GM12878 (cell line): ENCODE data around the gene FGD3. TPM values are rescaled to one million over a fixed set of nuclear protein-coding genes. Genes with fewer than 3 reads are reported as not detected.
"Not testable (repeated sequence)": the region's sequence is repeated elsewhere in the genome, so short reads cannot be mapped to it uniquely, and the experiment has no call there.

ENCODE experiments used
- ATAC-seq: fragments of 200-7000 bp; cut with Tn5 transposase; 3 replicates; pipeline ENCODE4 v1.9.1; 2020; ENCODE audit warnings: mild to moderate bottlenecking, moderate library complexity
- BruUV-seq: library from RNA; stranded (reverse); fragments of 400-500 nt; replicated peaks from 2 replicates; lab custom pipeline; 2021; lab: Mats Ljungman, UMichigan
- CTCF ChIA-PET: fragments of 300-600 bp; sonication (Branson Sonifier 250); formaldehyde crosslinking; extraction: SDS; loops from one replicate; lab custom pipeline; 2021; ENCODE audit warnings: inconsistent platforms; lab: Yijun Ruan, JAX
- POLR2A ChIA-PET: fragments of 350-600 bp; formaldehyde crosslinking; extraction: SDS; loops from one replicate; lab custom pipeline; 2021; ENCODE audit warnings: inconsistent platforms; lab: Charles Lee
- RAD21 ChIA-PET: fragments of 300-600 bp; sonication (Branson Sonifier 250); formaldehyde crosslinking; loops from one replicate; lab custom pipeline; 2023; ENCODE audit warnings: antibody characterized with exemption; ENCODE audit not compliant: unreplicated experiment; lab: Charles Lee
- SMC1A ChIA-PET: fragments of 300-600 bp; sonication (Branson Sonifier 250); formaldehyde crosslinking; loops from one replicate; lab custom pipeline; 2023; ENCODE audit not compliant: unreplicated experiment, uncharacterized antibody; lab: Charles Lee
- DNase-seq: peaks from one replicate; pipeline ENCODE4 v3.0.0-alpha.2; 2011; ENCODE audit warnings: low read depth, low spot score
- FAIRE-seq: peaks from 3 replicates; lab custom pipeline; 2011; peaks lifted over from hg19 to GRCh38; lab: Jason Lieb, UNC
- H2AFZ ChIP-seq: 2 replicates; pipeline ENCODE4 v1.6.0; 2011; ENCODE audit warnings: low read depth, low read length, control low read depth; ENCODE audit not compliant: control insufficient read depth
- H3K27ac ChIP-seq: 2 replicates; pipeline ENCODE4 v1.5.1; 2011; ENCODE audit warnings: control low read depth; ENCODE audit not compliant: control insufficient read depth, insufficient read depth
- H3K27me3 ChIP-seq, 2 experiments: replicated peaks in 1 of 2; 2 replicates each; pipeline versions ENCODE4 v1.6.0 to v1.6.1; 2011; ENCODE audit warnings: low read length in 1 of 2; ENCODE audit not compliant: control insufficient read depth in 2 of 2, insufficient read depth in 2 of 2
- H3K36me3 ChIP-seq, 2 experiments: 2 replicates each; pipeline ENCODE4 v1.5.1; 2011; ENCODE audit warnings: low read length in 1 of 2; ENCODE audit not compliant: control insufficient read depth in 2 of 2, insufficient read depth in 2 of 2
- H3K4me1 ChIP-seq: 2 replicates; pipeline ENCODE4 v1.6.1; 2011; ENCODE audit warnings: mild to moderate bottlenecking, low read length, moderate library complexity, mixed read lengths; ENCODE audit not compliant: control insufficient read depth, insufficient read depth
- H3K4me2 ChIP-seq: 2 replicates; pipeline ENCODE4 v1.6.0; 2011; ENCODE audit warnings: control low read depth; ENCODE audit not compliant: control insufficient read depth, insufficient read depth
- H3K4me3 ChIP-seq: fragments of 200-600 bp; sonication (generic); 2 replicates; pipeline ENCODE4 v1.5.1; 2016
- H3K79me2 ChIP-seq: 2 replicates; pipeline ENCODE4 v1.6.0; 2011; ENCODE audit warnings: low read length; ENCODE audit not compliant: control insufficient read depth, insufficient read depth
- H3K9ac ChIP-seq: 2 replicates; pipeline ENCODE4 v1.8.0; 2011; ENCODE audit warnings: low read length, control low read depth, mixed read lengths; ENCODE audit not compliant: control insufficient read depth, insufficient read depth
- H3K9me3 ChIP-seq: replicated peaks from 3 replicates; pipeline ENCODE4 v1.5.1; 2011; ENCODE audit warnings: mild to moderate bottlenecking, low read length; ENCODE audit not compliant: control insufficient read depth, insufficient read depth
- H4K20me1 ChIP-seq: 2 replicates; pipeline ENCODE4 v1.6.0; 2011; ENCODE audit not compliant: control insufficient read depth, insufficient read depth
- CBFB ChIP-seq: IDR thresholded peaks from 2 replicates; pipeline ENCODE4 v1.6.1; 2016; ENCODE audit warnings: antibody characterized with exemption, low read depth
- FOXM1 ChIP-seq: IDR thresholded peaks from 2 replicates; pipeline ENCODE4 v1.6.1; 2012; ENCODE audit warnings: low read depth, mild to moderate bottlenecking, inconsistent platforms, low read length, moderate library complexity
- HSF1 ChIP-seq: fragments of 150-350 bp; IDR thresholded peaks from 2 replicates; pipeline ENCODE4 v1.6.1; 2014; ENCODE audit warnings: mild to moderate bottlenecking, low read depth, low read length
- NRF1 ChIP-seq: conservative IDR thresholded peaks from 2 replicates; pipeline ENCODE4 v1.6.1; 2011; ENCODE audit warnings: mild to moderate bottlenecking, low read depth, low read length, improper control_type of control experiment
- POLR2A ChIP-seq: IDR thresholded peaks from 2 replicates; pipeline ENCODE4 v1.6.1; 2011; ENCODE audit warnings: low read depth, mild to moderate bottlenecking, low read length
- SUPT20H ChIP-seq: IDR thresholded peaks from 2 replicates; pipeline ENCODE4 v1.6.1; 2011; ENCODE audit warnings: low read depth, mild to moderate bottlenecking, low read length, moderate library complexity, borderline replicate concordance; ENCODE audit not compliant: control insufficient read depth
- TAF1 ChIP-seq: IDR thresholded peaks from 2 replicates; pipeline ENCODE4 v1.6.1; 2011; ENCODE audit warnings: mild to moderate bottlenecking, low read depth, low read length, borderline replicate concordance
- WGBS: methylation state at CpG from one replicate; pipeline ENCODE4 v1.1.6; 2016; ENCODE audit warnings: low lambda C conversion rate; ENCODE audit not compliant: insufficient replicate concordance, insufficient coverage; ENCODE audit errors: missing lambda C conversion rate; 5-methylcytosine and 5-hydroxymethylcytosine counted together
- in situ Hi-C: fragments of 300-500 bp; cut with MboI; formaldehyde crosslinking; loops from 9 replicates; pipeline ENCODE4 v1.14.3; 2018; ENCODE audit warnings: mixed read lengths
- intact Hi-C: fragments of 100-400 bp; cut with micrococcal nuclease; formaldehyde crosslinking; loops from one replicate; pipeline ENCODE4 v1.14.2; 2022; ENCODE audit not compliant: unreplicated experiment
- polyA plus RNA-seq, 11 experiments: library from polyadenylated mRNA; depleted of rRNA in 4 of 11; unstranded in 6 of 11; stranded (reverse) in 5 of 11; fragments of >200 nt; fragmentation: Nextera tagmentation in 4 of 11; fragmentation: Illumina TruSeq in 1 of 11; extraction: Ambion mirVana in 4 of 11; extraction: Trizol in 1 of 11; gene quantifications; 1 replicate in 1 of 11; 2 replicates in 10 of 11; pipeline versions ENCODE4 v1.2.1 to v1.2.3, GENCODE V29; 2011 to 2016; ENCODE audit warnings: inconsistent platforms in 2 of 11, missing spikeins in 2 of 11, low read depth in 1 of 11
- total RNA-seq, 4 experiments: library from RNA; depleted of rRNA in 3 of 4; stranded (reverse); fragments of >200 nt in 3 of 4; fragmentation: Illumina TruSeq in 1 of 4; extraction: Trizol in 1 of 4; gene quantifications; 2 replicates each; pipeline versions ENCODE4 v1.2.1 to v1.2.3, GENCODE V29; 2013 to 2021

The FGD3 gene
- total and polyA plus RNA-seq, 10 of the 15 experiments (the other 5 are each of a cell fraction or from before 2014, with no cell fraction given) = 0.26 to 18.1 (median 12.4) TPM

- H3K4me1 ChIP-seq = no peaks in the 10 kb centered on the region
- intact Hi-C loops = no loop called here
- TF ChIP-seq HSF1 = no peak
- TF ChIP-seq FOXM1 = no peak
- no peak for TF ChIP-seq SUPT20H
- no peak for TF ChIP-seq NRF1
- no peak for TF ChIP-seq POLR2A
- TF ChIP-seq TAF1 = no peak
- no peak for TF ChIP-seq CBFB
These were observed 45.2 kb downstream of the FGD3 start for GRCh38 chr9:92992549-92992948.

DNA sequence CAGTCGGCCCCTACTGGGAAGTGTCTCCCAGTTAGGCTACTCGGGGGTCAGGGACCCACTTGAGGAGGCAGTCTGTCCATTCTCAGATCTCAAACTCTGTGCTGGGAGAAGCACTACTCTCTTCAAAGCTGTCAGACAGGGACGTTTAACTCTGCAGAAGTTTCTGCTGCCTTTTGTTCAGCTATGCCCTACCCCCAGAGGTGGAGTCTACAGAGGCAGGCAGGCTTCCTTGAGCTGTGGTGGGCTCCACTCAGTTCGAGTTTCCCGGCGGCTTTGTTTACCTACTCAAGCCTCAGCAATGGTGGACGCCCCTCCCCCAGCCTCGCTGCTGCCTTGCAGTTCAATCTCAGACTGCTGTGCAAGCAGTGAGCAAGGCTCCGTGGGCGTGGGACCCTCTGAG is 51.5 kb downstream of the FGD3 start:
- not testable (repeated sequence) for H3K4me1 ChIP-seq

More at GRCh38 chr9:92992549-92992948, 45.2 kb downstream of the FGD3 start:
- H3K9me3 ChIP-seq = peaks cover 8% of the 10 kb centered on the region; the same call in 2 of the 3 replicates
- DNase-seq (no peak), FAIRE-seq (no peak), ATAC-seq (no peak)
- H3K79me2 ChIP-seq = no peaks in the 10 kb centered on the region; the same call in none of the 2 replicates
- BruUV-seq = no TSS peak
- 85% methylated on average over 4 of the region's 4 CpGs for WGBS
- H4K20me1 ChIP-seq = no peaks in the 10 kb centered on the region
- H3K4me3 ChIP-seq = no peak overlapping the region
- H3K36me3 ChIP-seq = no peaks in the 10 kb centered on the region; a peak in 1 of 4 replicates
- RAD21 ChIA-PET = interaction anchor here (1.5 kb wide), 1 partner anchor 11 kb away, joined by 3 read pairs; no protein-coding TSS in a partner anchor
- in situ Hi-C loops = no loop called here
- no peak overlapping the region for H3K9ac ChIP-seq
- no peaks in the 10 kb centered on the region for H3K27me3 ChIP-seq
- CTCF ChIA-PET = interaction anchor here (1.0 to 3.7 kb wide), 4 partner anchors 10 to 116 kb away, joined by 4 to 38 read pairs (median 5); no protein-coding TSS in a partner anchor
- H3K4me2 ChIP-seq = no peak overlapping the region
- H3K27ac ChIP-seq = no peak overlapping the region
- SMC1A ChIA-PET = interaction anchor here (0.9 to 3.8 kb wide), 4 partner anchors 8 to 34 kb away, joined by 3 to 15 read pairs (median 6); no protein-coding TSS in a partner anchor
- POLR2A ChIA-PET = no interaction called here
- H2AFZ ChIP-seq = no peak overlapping the region

More for the DNA sequence above, 51.5 kb downstream of the FGD3 start:
- H3K36me3 ChIP-seq, H3K4me3 ChIP-seq, BruUV-seq, FAIRE-seq, ATAC-seq, SMC1A ChIA-PET, H3K4me2 ChIP-seq, H3K9ac ChIP-seq, intact Hi-C loops, CTCF ChIA-PET, H4K20me1 ChIP-seq, H3K27ac ChIP-seq, RAD21 ChIA-PET, H3K9me3 ChIP-seq, H2AFZ ChIP-seq, in situ Hi-C loops, H3K27me3 ChIP-seq, H3K79me2 ChIP-seq, DNase-seq: not testable (repeated sequence)
- 80% methylated on average over 9 of the region's 10 CpGs for WGBS
- POLR2A ChIA-PET = interaction anchor here (0.6 kb wide), 1 partner anchor 18 kb away, joined by 3 read pairs; no protein-coding TSS in a partner anchor
